ENCODE results near the gene LPP.

The LPP gene

DNA sequence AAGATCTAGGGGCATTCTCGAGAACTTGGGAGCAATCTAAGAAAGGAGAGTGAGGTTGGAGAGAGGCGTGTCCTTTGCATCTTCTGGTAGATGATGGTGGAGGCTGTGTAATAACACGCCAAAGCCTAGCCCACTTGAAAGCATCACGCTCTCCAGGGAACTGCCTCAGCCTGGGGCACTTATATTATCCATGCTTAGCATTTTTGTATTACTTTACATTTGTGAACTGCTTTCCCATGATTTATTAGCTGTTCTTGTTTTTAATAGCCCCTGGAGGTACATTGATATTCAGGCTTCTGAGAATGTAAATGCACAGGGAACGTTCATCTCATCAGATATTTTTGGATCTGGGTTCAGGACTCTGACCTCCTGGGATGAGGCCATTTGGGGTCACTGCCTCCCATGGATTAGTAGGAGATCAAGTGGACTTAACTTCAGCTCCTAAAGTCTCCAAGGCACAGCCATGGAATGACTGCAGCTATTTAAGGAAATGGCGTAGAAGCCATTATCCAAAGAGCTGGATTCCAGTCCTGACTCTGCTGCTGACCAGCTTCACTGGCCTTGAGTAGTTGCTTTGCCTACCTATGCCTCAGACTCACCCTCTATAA lies 124.9 kb downstream of the LPP start:
- DNase-seq = no peak

DNA sequence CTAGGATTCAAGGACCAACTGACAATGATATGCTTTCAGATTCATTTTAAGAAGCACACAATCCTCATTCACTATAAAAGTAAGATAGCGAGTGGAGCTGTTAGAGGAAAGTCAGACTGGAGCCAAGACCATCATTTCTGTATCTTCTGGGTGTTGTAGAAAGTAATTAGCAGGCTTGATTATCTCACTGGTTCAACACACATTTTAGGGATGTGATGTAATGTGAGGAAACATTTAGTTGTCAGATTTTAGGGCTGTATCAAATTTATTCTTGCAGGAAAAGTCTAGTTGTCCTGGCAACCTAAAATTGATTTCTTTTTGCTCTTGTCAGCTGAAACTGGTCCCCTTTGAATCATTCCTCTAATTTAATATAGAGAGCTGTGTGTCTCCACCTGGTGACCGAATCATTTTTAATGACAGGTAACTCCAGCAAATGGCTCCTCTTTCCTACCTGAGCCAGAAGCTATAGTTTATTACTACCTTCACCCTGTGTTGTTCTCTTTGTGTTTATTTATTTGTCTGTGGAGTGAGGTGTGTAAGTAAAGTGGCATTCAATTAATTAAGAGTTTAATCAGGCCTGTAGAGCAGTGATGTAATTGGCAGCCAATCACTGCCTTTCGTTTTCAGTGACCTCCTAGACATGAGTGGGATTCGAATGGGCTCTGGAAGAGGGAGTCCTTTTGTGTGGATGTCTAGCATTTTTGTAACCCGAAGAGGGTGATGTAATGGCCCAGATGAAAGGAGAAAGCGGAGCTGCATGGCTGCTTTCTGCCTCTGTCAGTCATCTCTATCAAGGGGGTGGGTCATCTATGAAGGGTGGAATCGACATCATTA lies 125.8 kb downstream of the LPP start:
- DNase-seq = no peak

DNA sequence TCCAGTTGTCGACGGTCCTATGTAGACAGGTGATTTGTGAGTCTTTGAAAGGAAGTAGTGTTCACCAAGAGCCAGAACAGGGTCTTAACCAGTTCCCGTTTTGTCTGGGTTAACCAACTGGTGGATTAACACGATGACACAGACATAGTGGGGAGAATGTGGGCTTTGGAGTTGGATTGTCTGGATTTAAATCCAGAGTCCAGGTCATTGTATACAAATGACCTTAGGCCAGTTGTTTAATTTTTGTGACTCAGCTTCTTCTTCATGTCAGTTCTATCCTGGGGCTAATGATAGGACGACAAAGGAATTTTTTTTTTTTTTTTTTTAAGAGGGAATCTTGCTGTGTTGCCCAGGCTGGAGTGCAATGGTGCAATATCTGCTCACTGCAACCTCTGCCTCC lies 126.7 kb downstream of the LPP start:
- no peak for DNase-seq

DNA sequence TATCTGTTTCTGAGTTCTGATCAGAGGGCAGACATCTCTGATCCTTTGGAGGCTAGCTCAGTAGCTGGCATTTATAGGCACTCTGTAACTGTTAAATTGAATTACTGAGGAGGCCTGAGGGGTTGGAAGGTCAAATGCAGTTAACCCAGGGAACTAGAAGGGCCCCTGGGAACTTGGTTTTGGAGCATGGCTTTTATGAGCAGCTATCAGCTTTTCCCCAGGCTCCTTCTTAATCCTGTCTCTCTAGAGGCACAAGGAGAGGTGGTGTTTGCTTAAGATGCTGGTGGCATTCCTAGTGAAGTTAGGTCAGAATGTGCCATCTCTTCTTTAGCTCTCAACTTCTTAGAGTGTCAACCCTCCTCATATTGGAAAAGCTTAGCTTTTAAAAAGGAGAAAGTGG lies 128.9 kb downstream of the LPP start:
- DNase-seq = no peak

DNA sequence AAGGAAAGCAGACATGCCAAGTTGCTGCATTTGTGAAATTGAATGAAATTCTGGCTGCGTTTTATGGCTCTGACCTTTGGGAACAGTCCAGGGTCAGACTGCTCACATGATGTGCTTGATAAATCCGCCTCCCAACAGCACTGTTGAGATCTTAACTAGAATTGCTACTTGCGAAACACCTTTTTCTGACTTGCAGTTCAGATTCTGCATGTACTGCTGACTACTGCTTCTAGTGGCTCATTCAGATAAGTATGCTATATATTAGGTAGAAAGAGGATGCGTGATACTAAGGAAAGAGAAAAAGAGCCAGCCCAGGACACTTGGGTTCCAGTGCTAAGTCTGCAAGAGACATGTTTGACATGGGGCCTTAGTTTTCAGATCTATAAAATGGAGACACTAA lies 129.4 kb downstream of the LPP start:
- no peak for DNase-seq

DNA sequence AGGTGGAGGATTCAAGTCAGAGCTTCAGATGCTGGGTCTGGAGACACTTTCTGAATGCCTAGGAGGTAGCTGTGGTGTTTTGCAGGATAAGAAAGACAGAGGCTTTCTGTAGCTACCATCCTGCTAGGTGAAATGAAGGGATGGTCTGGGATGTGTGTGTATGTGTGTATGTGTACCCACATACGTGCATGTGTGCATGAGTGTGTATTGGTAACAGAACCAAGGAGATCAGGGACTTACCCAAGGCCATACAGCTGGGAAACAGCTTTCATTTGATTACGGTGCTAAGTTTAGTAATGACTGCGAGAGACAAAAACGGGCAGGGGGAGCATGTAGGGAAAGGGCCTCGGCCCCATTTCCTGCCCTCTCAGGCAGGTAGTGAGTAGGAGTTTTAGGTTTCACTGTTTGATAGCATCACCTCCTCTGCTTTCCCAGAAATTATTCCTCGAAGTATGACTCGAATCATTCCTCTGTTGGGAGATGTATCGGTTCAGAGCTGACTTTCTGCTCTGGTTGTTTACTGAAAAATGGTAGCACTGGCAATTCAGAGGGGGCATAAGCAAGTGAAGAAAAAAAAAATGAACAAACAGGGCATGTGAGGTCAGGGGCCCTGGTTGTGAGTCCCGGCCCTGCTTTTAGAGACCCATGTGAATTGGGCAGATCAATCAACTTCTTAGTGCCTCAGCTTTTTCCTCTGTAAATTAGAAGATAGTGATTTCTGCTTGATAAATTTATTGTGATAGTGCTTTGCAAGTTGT lies 130.7 kb downstream of the LPP start:
- no peak for DNase-seq

DNA sequence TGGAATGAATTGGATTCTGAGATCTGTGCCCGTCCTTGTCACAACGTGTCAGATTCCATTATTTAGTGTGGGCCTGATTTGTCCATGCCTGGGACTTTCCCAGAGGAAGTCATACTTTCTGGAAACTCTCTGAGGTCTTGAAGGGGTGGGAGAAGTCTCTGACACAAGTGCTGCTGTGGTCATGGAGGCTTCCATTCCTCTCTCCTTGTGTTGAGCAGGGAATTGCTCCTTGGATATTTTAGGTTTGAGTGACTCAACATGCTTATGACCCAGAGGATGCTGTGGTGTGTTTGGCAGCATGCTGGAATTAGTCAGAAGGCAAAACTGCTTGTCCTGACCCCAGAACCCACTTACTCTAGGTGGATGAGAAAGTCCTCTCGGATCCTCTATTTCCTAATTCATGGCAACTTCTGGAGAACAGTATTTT lies 132.1 kb downstream of the LPP start:
- DNase-seq = no peak

DNA sequence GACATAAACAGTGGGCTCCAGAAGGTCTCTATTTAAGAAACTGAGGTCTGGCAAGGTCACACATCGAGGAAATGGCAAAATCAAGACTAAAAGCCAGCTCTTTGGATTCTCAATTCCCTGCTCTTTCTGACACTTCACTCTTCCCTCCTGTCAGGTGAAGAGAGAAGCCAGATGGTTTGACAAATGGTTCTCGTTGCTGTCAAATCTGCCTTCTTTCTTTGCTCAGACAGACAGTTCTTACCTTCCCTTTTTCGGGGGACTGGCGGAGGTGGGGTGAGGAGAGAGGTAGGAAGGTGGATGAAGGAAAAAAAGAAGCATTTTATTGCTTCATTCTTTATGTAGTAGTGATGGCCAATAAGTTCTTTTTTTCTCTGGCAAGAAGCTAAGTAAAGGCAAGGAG lies 133.4 kb downstream of the LPP start:
- peak; percentile 43 for DNase-seq

DNA sequence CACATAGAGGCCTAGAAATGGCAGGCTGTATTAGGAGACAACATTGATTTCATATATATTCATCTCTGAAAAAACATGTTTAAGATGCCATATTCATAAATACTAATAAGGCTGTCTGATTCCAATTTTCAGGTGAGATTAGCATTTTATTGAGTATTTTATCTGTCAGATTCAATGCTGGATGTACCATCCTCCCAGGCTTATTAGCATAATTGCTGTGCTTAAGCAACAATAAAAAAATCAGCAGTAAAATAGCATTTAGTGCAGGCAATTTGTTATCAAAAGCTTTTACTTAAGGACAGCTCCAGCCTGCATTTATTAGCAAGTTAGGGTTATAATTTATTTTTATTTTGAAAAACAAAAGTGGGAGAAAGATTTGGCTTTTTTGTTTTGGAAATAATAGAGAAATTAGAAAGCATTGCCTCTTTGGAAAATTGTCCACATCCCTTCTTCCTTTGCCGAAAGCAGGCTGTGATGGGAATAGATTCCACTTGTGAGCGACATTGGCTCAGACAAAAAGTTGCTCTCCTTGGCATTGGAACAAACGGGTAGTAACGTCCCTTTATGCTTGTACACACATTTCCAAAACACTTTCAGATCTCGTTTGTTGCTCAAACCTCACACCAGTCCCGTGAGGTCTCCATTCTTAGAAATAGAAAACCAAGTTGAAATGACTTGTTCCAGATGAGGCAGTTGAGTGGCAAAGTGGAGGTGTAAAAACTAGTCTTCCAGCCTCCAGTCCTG lies 134.0 kb downstream of the LPP start:
- peak; percentile 5 for DNase-seq

DNA sequence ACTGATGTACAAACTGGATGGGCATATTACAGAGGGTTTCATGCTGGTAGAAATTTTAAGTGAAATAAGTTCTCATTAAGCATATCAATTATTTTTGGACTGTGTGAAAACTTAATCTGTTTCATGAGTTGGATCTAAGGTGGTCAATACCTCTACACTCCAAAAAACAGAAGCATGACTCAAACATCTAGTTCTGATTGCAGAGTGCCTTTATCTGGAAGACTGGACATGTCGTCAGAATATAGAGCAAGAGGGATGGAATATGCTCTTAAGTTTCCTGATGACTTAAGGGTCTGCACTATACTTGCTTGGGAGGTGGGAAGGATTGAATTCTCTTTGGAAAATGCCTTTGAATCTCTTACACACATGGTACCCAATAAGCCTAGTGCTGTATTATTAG lies 138.3 kb downstream of the LPP start:
- no peak for DNase-seq

DNA sequence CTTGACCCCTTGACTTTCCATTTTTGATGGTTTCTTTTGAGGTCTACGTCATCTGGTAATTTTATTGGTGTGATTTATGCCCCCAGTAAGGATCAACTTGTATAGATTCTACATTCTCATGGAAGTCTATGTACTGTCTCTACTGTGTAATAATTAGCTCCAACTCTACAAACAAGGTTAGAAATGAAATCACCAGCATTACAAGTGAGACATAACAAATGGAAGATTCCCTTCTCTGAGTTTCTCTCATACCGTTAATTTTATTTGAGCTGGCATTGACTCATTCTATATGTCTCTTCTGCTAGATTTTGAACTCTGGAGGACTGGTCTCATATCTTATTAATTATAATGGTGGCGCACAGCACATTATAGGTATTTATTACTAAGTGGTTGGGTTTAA lies 138.9 kb downstream of the LPP start:
- no peak for DNase-seq

DNA sequence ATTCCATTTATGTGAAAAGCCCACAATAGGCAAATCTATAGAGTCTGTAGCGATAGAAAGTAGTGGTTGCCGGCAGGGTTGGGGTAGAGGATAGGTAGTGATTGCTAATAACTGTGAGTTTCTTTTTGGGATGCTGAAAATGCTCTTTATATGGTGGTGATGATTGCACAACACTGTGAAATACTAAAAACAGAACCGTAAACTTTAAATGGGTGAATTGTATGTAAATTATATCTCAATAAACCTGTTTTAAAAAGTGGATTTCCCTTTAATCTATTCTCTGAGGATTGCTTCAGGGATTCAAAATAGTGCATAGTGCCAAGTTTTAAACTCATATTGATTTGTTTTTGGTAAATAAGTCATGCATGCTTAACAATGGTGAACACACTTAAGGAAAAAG lies 140.2 kb downstream of the LPP start:
- no peak for DNase-seq

DNA sequence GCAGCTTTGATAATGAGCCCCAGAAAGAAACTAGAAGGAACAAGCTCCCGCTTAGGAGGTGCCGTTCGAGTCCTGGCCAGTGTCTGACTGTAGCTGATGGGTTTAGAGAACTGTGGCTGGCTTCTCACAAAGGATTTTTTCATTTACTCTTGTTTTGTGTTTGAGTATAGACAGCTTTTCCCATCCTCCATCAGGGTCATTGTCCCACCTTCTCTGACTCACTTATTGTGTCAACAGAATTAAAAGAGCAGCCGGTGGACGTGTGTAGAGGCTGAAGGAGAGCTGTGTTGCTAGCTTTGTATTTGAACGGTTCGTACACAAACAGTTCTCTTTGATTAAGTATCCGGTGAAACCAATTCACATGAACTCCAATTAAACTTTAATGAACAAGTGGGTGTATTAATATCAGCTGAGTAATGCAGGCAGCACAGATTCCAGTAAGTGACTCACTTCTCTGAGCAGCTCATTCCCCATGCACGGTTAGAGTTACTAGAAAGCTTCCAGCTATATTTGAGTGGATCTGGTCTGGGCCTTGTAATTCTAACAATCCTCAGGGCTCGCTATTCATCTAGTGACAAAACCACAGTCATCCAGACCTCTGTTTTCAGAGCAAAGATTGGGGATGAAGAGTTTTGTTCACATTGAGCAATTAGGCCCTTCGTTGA lies 141.0 kb downstream of the LPP start:
- DNase-seq = no peak

DNA sequence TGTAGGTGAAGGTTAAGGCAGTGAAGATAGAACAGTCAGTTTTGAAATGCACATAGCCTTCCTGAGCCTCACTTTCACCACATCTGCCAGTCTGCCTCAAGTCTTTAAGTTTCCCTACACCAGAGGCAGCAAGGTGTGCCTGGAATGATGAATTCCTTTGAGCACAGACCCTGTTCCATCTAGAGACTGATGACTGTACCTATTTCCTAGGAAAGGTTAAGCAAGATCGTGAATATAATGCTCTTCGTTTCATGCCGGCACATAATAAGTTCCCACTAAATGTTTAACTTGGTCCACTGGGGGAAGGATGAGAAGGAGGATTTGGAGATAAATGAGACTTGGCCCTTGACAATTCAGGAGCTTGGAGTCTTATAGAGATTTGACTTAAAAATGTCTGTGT lies 141.9 kb downstream of the LPP start:
- DNase-seq = no peak

DNA sequence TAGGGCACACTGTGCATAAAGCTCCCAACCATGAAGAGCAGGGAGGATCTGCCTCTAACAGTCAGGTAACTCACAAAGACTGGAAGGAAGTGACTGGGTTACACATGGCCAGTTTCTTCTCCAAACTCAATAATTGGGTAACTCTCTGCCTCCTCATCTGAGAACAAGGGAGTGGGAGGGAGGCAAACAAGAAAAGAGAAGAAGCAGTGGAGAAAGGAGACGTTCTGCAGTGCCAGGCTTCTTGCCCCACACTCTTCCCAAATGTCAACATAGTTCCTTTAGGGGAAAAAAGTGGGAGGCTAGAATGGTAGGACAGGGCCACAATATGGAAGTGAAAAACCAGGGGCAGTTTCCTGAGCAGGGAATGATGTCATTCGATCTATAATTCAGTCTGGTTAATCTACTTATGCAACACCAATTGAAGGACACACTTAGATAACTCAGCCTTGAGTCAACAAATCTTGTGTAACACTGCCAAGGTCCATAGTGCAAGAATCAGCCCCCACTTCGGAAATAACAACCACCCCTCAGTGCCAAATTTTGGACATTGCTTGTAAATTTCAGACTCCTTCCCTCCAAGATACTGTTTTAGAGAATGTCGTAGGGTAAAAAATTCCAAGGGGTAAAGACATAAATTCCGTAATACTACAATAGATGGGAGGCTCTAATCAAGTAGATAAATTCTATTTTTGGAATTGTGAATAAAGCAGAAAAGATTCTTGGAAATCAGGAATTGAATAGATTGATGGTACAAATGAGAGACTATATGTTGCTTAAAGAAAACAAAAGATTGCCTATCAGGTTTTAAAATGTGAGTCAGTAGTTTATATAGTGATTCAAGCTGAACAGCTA lies 143.0 kb downstream of the LPP start:
- no peak for DNase-seq

DNA sequence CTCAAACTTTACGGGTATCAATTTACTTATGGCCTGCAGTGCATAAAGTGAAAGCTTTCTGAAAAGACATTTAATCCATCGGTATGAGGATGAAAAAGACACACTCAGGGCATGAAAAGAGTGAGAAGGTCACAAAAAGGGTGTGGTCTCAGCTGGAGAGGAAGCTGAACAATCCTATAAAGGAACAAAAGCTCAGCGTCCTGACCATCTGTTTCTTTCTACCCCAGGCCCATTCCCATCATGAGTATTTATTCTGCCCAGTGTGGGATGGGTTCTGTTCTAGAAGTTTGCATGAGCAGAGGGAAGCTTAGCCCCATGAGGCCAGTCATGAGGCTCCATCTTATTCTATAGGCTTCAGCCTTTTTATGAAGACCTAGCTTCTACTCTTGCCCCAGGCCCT lies 144.6 kb downstream of the LPP start:
- DNase-seq = no peak

DNA sequence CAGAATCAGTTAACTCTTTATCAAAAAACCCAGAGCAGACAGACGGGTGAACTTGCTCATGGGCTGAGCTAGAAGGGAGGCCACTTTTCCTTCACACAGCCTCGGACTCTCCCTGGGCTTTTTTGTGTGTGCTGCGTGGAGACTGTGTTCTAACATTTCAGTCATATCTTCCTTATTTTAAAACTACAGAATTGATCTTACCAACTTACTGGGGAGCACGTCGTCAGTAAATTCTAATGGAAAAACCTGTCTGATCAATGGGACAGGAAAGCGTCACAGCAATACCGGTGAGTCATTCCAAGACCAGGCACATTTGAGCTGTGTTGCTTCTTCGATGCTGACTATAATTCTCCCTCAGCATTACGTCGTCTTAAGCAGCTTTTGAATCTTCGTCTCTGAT lies 145.1 kb downstream of the LPP start:
- DNase-seq = no peak

DNA sequence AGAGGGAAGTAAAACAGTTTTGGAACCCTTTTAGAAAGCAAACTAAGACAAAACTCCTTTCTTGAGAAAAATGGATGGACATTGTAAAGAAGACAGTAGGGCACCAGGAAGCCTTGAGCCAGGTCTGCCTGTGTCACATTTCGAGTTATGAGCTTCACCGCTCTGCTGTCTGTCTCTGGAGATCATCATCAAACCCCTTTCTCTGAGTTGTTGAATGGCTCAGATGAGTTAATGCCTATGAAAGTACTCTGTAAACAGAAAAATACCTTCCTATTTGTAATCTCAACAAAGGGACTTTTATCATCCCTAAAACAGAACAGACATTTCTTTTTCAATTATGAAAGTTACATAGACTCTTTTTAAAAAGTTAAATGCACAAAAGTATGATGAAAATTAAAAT lies 145.8 kb downstream of the LPP start:
- DNase-seq = no peak

DNA sequence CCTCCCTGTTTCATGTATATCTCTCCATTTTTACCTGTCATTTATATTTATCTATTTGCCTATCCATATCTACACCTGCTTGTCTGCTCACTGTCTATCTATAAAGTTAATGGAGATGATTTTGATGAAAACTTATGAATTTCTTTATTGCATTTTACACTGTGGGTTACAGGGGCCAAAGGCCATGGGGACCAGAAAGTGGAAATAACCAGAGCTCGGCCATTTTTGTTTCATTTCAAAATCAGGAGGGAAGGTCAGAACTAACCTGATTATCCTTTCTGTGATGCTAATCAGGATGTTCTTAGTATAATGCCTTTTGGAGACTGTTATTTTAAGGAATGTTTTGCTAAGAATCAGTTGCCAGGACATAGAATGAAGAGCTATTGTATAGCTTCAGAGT lies 147.2 kb downstream of the LPP start:
- DNase-seq = no peak

DNA sequence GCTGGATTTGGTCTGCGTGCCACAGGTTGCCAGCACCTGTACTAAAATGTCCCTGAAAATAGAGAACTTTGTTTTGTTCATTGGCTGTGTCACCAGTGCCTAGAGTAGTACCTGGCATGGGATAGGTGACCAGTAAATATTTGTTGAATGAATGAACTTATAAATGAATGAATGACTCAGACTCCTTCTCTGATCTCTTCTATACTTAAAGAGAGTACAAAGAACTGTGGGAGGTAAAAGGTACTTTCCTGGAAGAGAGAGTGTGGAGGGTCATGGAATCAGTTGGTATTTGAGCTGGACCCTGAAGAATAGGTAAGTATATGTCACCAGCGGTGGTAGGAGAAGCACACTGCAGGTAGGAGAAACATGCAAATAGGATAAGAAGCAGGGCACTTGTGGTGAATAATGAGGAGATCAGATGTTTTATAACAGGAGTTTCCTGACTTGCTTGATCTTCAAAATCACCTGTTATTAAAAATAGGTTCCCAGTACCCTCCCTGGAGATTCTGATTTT lies 149.4 kb downstream of the LPP start:
- DNase-seq = no peak

DNA sequence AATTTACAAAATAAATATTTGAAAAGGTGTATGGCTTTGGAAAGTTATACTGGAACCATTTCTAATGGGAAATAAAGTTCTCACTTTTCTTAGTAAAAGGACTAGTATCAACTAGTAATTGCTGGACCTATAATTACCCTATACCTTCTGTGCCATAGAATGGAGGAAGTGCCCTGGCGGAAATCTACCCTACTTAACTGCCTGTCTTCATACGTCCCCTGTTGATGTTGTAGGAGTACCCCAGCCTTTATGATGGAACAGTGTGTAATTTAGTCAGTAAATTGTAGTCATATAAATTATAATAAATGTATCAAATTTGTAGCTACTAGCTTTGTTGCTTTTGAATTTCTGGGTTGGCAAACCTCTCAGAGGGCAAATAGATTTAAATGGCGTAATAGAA lies 149.9 kb downstream of the LPP start:
- DNase-seq = no peak

DNA sequence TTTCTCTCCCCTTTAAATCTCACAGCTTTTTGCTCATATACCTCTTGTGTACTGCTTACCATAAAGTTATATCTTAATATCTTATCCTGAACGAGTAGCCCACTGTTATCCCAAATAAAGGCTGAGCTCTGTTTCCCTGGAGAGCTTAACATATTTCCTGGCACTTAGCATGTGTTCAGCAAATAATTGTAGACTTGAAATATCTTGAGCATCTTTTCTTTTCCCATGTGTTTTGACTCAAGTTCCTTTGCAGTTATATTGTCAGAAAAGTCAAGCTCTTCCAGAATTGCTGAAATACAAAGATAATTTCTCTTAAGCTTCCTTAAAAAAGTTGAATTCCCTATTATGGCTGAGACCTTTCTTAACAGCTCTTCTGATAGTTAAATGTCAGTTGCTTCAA lies 150.5 kb downstream of the LPP start:
- no peak for DNase-seq
